ENCODE measurements around the gene KIF3B.
A peak's percentile ranks its signal among the peaks of the same experiment; 100 is the strongest.
"Not testable (repeated sequence)": the region's sequence is repeated elsewhere in the genome, so short reads cannot be mapped to it uniquely, and the experiment has no call there.

KIF3B gene

GRCh38 chr20:32277361-32278198 is at the start of gene KIF3B:
TSS of gene KIF3B (plus strand) at chr20:32277651. CDS start at chr20:32309778, 32,127 bp downstream.
- DNase-seq, result peak; percentile 91

- no peak for DNase-seq
These were observed 49.4 kb upstream of the KIF3B start for GRCh38 chr20:32227744-32228688.

GRCh38 chr20:32229251-32229747 is 48.2 kb upstream of the KIF3B start:
- DNase-seq, result no peak

- DNase-seq, result no peak
These were observed 46.7 kb upstream of the KIF3B start for GRCh38 chr20:32230707-32231106.

- DNase-seq, result no peak
These were observed 46.2 kb upstream of the KIF3B start for GRCh38 chr20:32231245-32231644.

GRCh38 chr20:32231847-32232246 is 45.6 kb upstream of the KIF3B start:
- peak; percentile 58 for DNase-seq

- no peak for DNase-seq
These were observed 45.0 kb upstream of the KIF3B start for GRCh38 chr20:32232326-32232886.

GRCh38 chr20:32233286-32233685 is 44.2 kb upstream of the KIF3B start:
- DNase-seq, result no peak

- DNase-seq, result no peak
These were observed 43.2 kb upstream of the KIF3B start for GRCh38 chr20:32234135-32234808.

GRCh38 chr20:32235331-32236047 is 42.0 kb upstream of the KIF3B start:
- no peak for DNase-seq

- DNase-seq, result no peak
These were observed 41.4 kb upstream of the KIF3B start for GRCh38 chr20:32236048-32236533.

- no peak for DNase-seq
These were observed 40.6 kb upstream of the KIF3B start for GRCh38 chr20:32236819-32237218.

GRCh38 chr20:32237419-32237818 is 40.0 kb upstream of the KIF3B start:
- no peak for DNase-seq

- DNase-seq, result no peak
These were observed 38.7 kb upstream of the KIF3B start for GRCh38 chr20:32238483-32239425.

GRCh38 chr20:32240205-32240604 is 37.2 kb upstream of the KIF3B start:
- DNase-seq, result no peak

- no peak for DNase-seq
These were observed 35.6 kb upstream of the KIF3B start for GRCh38 chr20:32241807-32242206.

GRCh38 chr20:32244150-32244823 is 33.2 kb upstream of the KIF3B start:
- no peak for DNase-seq

GRCh38 chr20:32244959-32245358 is 32.5 kb upstream of the KIF3B start:
- DNase-seq, result no peak

- DNase-seq, result not testable (repeated sequence)
These were observed 31.2 kb upstream of the KIF3B start for GRCh38 chr20:32246208-32246607.

- peak; percentile 25 for DNase-seq
These were observed 29.4 kb upstream of the KIF3B start for GRCh38 chr20:32248043-32248442.

Data from activated CD4-positive, alpha-beta T cell treated with anti-CD3 and anti-CD28 coated beads for 48 hours (primary cell).